Hepatocyte (in vitro differentiated cells): ENCODE measurements around the gene FAM111A. TPM values are rescaled to one million over a fixed set of nuclear protein-coding genes. Genes with fewer than 3 reads are reported as not detected.

Source experiments
- DNase-seq: peaks from one replicate; pipeline ENCODE4 v3.0.0-alpha.2; 2016; ENCODE audit warnings: low spot score
- H2AFZ ChIP-seq: fragments of 200-600 bp; sonication (generic); 2 replicates; pipeline ENCODE4 v1.6.0; 2016; ENCODE audit warnings: antibody characterized with exemption, mild to moderate bottlenecking
- H3K27ac ChIP-seq: fragments of 200-600 bp; sonication (generic); 2 replicates; pipeline ENCODE4 v1.5.1; 2016; ENCODE audit warnings: mild to moderate bottlenecking
- H3K27me3 ChIP-seq: fragments of 200-600 bp; sonication (generic); 2 replicates; pipeline ENCODE4 v1.6.1; 2016
- H3K36me3 ChIP-seq: fragments of 200-600 bp; sonication (generic); replicated peaks from 2 replicates; pipeline ENCODE4 v1.5.1; 2016; ENCODE audit warnings: low read depth; ENCODE audit not compliant: insufficient read depth
- H3K4me1 ChIP-seq: fragments of 200-600 bp; sonication (generic); 2 replicates; pipeline ENCODE4 v1.5.1; 2016; ENCODE audit warnings: mild to moderate bottlenecking, moderate library complexity; ENCODE audit not compliant: insufficient read depth
- H3K4me2 ChIP-seq: fragments of 200-600 bp; sonication (generic); 2 replicates; pipeline ENCODE4 v1.6.0; 2016
- H3K4me3 ChIP-seq: fragments of 200-600 bp; sonication (generic); 2 replicates; pipeline ENCODE4 v1.5.1; 2016; ENCODE audit warnings: mild to moderate bottlenecking
- H3K79me2 ChIP-seq: fragments of 200-600 bp; sonication (generic); 2 replicates; pipeline ENCODE4 v1.6.0; 2017; ENCODE audit warnings: mild to moderate bottlenecking
- H3K9me2 ChIP-seq: fragments of 200-600 bp; sonication (generic); replicated peaks from 2 replicates; pipeline ENCODE4 v1.6.0; 2017; ENCODE audit warnings: mild to moderate bottlenecking; ENCODE audit not compliant: insufficient read depth
- H3K9me3 ChIP-seq: fragments of 200-600 bp; sonication (generic); 2 replicates; pipeline ENCODE4 v1.5.1; 2016; ENCODE audit warnings: low read depth, mild to moderate bottlenecking
- H4K20me1 ChIP-seq: fragments of 200-600 bp; sonication (generic); 2 replicates; pipeline ENCODE4 v1.6.0; 2016; ENCODE audit warnings: mild to moderate bottlenecking; ENCODE audit not compliant: insufficient read depth, poor library complexity, severe bottlenecking
- CTCF ChIP-seq: fragments of 200-600 bp; sonication (generic); IDR thresholded peaks from 2 replicates; pipeline ENCODE4 v1.5.1; 2016; ENCODE audit warnings: antibody characterized with exemption, mild to moderate bottlenecking; ENCODE audit not compliant: poor library complexity
- EZH2 ChIP-seq: fragments of 200-600 bp; sonication (generic); IDR thresholded peaks from 2 replicates; pipeline ENCODE4 v1.6.1; 2016; ENCODE audit warnings: antibody characterized with exemption, mild to moderate bottlenecking, borderline replicate concordance
- EZH2phosphoT487 ChIP-seq: fragments of 200-600 bp; sonication (generic); IDR thresholded peaks from one replicate; pipeline ENCODE4 v1.6.1; 2018; ENCODE audit warnings: antibody characterized with exemption, mild to moderate bottlenecking, low read depth, moderate library complexity; ENCODE audit not compliant: unreplicated experiment, severe bottlenecking
- WGBS: methylation state at CpG from one replicate; pipeline ENCODE4 v1.1.6; 2016; ENCODE audit warnings: low lambda C conversion rate; ENCODE audit errors: missing lambda C conversion rate; 5-methylcytosine and 5-hydroxymethylcytosine counted together
- polyA plus RNA-seq: library from polyadenylated mRNA; unstranded; fragments of >200 nt; fragmentation: Nextera tagmentation; extraction: Ambion mirVana; gene quantifications from 2 replicates; pipeline ENCODE4 v1.2.1, GENCODE V29; 2016
- total RNA-seq: library from RNA; depleted of rRNA; stranded (reverse); fragments of >200 nt; gene quantifications from 2 replicates; pipeline ENCODE4 v1.2.3, GENCODE V29; 2014

The FAM111A gene
- total and polyA plus RNA-seq, 2 experiments from 2014 or later, result 20.0 to 43.2 TPM

- no peak for TF ChIP-seq EZH2phosphoT487
- no peak for TF ChIP-seq EZH2
- TF ChIP-seq CTCF, result no peak
- Histone ChIP-seq H3K4me3 (no peak overlapping the region), H3K79me2 (peaks cover 53% of the 10 kb centered on the region), H3K9me2 (no peaks in the 10 kb centered on the region), H3K4me1 (peaks cover 41% of the 10 kb centered on the region), H3K36me3 (no peaks in the 10 kb centered on the region), H3K27me3 (no peaks in the 10 kb centered on the region), H4K20me1 (no peaks in the 10 kb centered on the region), H2AFZ (no peak overlapping the region), H3K9me3 (no peaks in the 10 kb centered on the region), H3K4me2 (peak overlapping the region; percentile 27), H3K27ac (peak overlapping the region; percentile 72)
- 91% methylated on average over 3 of the region's 3 CpGs for WGBS
- DNase-seq, result no peak
These were observed 44.4 kb downstream of the FAM111A start for GRCh38 chr11:59187035-59187434.

DNA sequence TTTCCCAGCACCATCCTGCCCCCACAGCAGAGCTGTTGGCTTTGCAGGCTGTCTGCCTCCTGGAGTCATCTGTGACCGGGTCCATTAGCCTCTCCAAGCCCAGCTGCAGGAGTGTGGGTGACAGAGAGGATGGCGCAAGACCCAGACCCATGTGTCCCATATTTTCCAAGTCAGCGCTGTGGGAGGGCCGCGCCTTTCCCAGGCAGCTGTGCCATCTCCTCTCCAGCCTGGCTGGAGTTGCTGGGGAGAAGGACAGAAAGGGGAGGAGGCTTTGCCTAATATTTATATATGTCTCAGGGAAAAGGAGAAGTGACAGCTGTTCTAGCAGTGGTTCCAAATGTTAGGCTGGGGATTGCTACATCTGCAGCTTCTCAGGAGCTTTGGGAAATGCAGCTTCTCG lies 44.9 kb downstream of the FAM111A start:
- H3K4me2 ChIP-seq, result peak overlapping the region; percentile 3
- H3K9me2 ChIP-seq, result no peaks in the 10 kb centered on the region
- no peak overlapping the region for H3K4me3 ChIP-seq
- H3K36me3 ChIP-seq, result no peaks in the 10 kb centered on the region
- no peaks in the 10 kb centered on the region for H3K9me3 ChIP-seq
- H3K4me1 ChIP-seq, result peaks cover 41% of the 10 kb centered on the region
- H3K27me3 ChIP-seq, result no peaks in the 10 kb centered on the region
- no peaks in the 10 kb centered on the region for H4K20me1 ChIP-seq
- TF ChIP-seq EZH2phosphoT487 (no peak), EZH2 (no peak), CTCF (no peak)
- peak overlapping the region; percentile 72 for H3K27ac ChIP-seq
- no peak overlapping the region for H2AFZ ChIP-seq
- 83% methylated on average over 6 of the region's 6 CpGs for WGBS
- DNase-seq, result peak; percentile 49
- H3K79me2 ChIP-seq, result peaks cover 47% of the 10 kb centered on the region

GRCh38 chr11:59188954-59189353 lies 46.3 kb downstream of the FAM111A start:
- DNase-seq, result no peak
- TF ChIP-seq EZH2phosphoT487 (no peak), CTCF (no peak)
- no peak overlapping the region for H3K27ac ChIP-seq
- H2AFZ ChIP-seq, result no peak overlapping the region
- 75% methylated on average over 4 of the region's 4 CpGs for WGBS
- H3K9me3 ChIP-seq, result no peaks in the 10 kb centered on the region
- no peaks in the 10 kb centered on the region for H3K27me3 ChIP-seq
- no peaks in the 10 kb centered on the region for H4K20me1 ChIP-seq
- no peak overlapping the region for H3K4me2 ChIP-seq
- H3K4me3 ChIP-seq, result no peak overlapping the region
- H3K4me1 ChIP-seq, result peaks cover 35% of the 10 kb centered on the region
- H3K9me2 ChIP-seq, result no peaks in the 10 kb centered on the region
- H3K36me3 ChIP-seq, result no peaks in the 10 kb centered on the region
- H3K79me2 ChIP-seq, result peaks cover 33% of the 10 kb centered on the region

GRCh38 chr11:59189986-59190385 lies 47.3 kb downstream of the FAM111A start:
- H3K4me2 ChIP-seq, result no peak overlapping the region
- H3K27ac ChIP-seq, result no peak overlapping the region
- no peaks in the 10 kb centered on the region for H4K20me1 ChIP-seq
- H3K36me3 ChIP-seq, result no peaks in the 10 kb centered on the region
- H3K4me1 ChIP-seq, result peaks cover 24% of the 10 kb centered on the region
- H2AFZ ChIP-seq, result no peak overlapping the region
- no peaks in the 10 kb centered on the region for H3K9me2 ChIP-seq
- WGBS, result 77% methylated on average over 4 of the region's 4 CpGs
- TF ChIP-seq CTCF (no peak), EZH2 (no peak), EZH2phosphoT487 (no peak)
- DNase-seq, result no peak
- peaks cover 23% of the 10 kb centered on the region for H3K79me2 ChIP-seq
- no peaks in the 10 kb centered on the region for H3K27me3 ChIP-seq
- H3K9me3 ChIP-seq, result no peaks in the 10 kb centered on the region
- H3K4me3 ChIP-seq, result no peak overlapping the region
